SHP77 (cell line): ENCODE data around the gene LMBR1L.

Experiments used
- DNase-seq, 2 experiments: peaks; one replicate each; lab custom pipeline; 2025; lab: John Stamatoyannopoulos, UW

Gene LMBR1L

GRCh38 chr12:49054096-49054495 lies 56.6 kb downstream of the LMBR1L start:
- DNase-seq: no peak

GRCh38 chr12:49052451-49053208 lies 58.0 kb downstream of the LMBR1L start:
- no peak for DNase-seq

GRCh38 chr12:49051777-49052438 lies 58.7 kb downstream of the LMBR1L start:
- no peak for DNase-seq

- DNase-seq: no peak
Measured at GRCh38 chr12:49051373-49051764, 59.3 kb downstream of the LMBR1L start.

GRCh38 chr12:49050507-49051372 lies 59.9 kb downstream of the LMBR1L start:
- DNase-seq: no peak

DNA sequence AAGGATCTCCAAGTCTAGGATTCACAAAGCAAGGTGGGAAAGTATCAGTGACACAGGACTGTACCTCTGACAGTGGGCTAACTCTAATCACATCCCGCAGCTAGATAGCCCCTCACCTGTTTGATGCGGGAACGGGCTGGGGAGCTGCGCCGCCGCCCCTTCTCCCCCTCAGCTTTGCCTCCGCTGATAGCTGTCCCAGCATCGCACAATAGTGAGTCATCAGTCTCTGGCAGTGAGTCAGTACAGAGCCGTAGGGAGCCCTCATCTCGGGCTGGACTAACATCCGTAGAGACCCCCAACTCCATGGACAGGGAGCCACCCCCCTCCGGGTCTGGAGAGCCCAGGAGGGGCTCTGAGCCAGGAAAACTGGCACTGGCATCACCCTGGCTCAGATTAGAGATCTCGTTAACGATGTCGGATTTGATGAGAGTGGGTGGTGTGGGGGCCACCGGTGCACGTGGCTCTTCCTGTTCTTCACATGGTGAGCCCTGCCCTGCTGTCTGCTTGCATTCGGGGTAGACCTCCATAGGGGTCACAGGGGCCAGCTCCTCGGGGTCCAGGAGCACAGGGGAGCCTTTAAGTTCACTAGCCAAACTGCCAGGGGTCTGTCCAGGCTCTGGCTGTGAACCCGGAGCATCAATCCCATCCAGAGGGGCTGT lies 61.0 kb downstream of the LMBR1L start:
- no peak for DNase-seq

DNA sequence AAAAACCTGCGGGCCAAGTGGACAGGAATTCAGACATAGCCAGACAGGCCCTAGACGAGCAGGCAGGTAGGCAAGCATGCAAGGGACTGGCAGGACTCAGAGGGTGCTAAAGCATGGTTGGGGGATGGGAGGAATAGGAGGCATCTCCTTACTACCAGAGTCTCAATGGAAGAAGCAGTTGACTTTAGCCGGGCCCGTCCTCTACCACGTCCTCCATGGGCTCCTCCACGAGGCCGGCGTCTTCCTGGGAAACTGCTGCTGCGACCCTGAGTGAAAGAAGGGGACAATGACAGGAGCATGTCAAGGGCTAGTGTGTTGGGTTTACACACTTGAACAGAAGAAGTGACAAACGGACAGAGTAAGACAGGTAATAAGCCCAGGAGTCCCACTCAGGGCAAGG lies 61.7 kb downstream of the LMBR1L start:
- no peak for DNase-seq
